Stomach (tissue), 4 donors: ENCODE results near the gene KIAA1217.
A peak's percentile ranks its signal among the peaks of the same experiment; 100 is the strongest.

Experiments used
- EP300 ChIP-seq: sonication (generic); formaldehyde crosslinking; IDR thresholded peaks from one replicate; pipeline ENCODE4 v1.6.1; 2017; ENCODE audit warnings: antibody characterized with exemption
- POLR2A ChIP-seq, 4 donors: fragments of 450-650 bp; IDR thresholded peaks; one replicate each; pipeline ENCODE4 v1.6.1; 2016; ENCODE audit warnings: antibody characterized with exemption in 4 of 4, control low read depth in 2 of 4, mild to moderate bottlenecking in 1 of 4, moderate library complexity in 1 of 4
- POLR2AphosphoS5 ChIP-seq, 3 donors: sonication (generic); formaldehyde crosslinking; IDR thresholded peaks; one replicate each; pipeline ENCODE4 v1.6.1; 2016; ENCODE audit warnings: antibody characterized with exemption in 3 of 3
- TF ChIP-seq, protein P1 (sequence below), 7 experiments: fragments of 450-650 bp in 4 of 7; fragments of 200-600 bp in 3 of 7; sonication (generic) in 3 of 7; IDR thresholded peaks; one replicate each; pipeline ENCODE4 v1.5.1; 2016 to 2019; ENCODE audit warnings: antibody characterized with exemption in 7 of 7, control low read depth in 2 of 7, mild to moderate bottlenecking in 1 of 7

DNA sequence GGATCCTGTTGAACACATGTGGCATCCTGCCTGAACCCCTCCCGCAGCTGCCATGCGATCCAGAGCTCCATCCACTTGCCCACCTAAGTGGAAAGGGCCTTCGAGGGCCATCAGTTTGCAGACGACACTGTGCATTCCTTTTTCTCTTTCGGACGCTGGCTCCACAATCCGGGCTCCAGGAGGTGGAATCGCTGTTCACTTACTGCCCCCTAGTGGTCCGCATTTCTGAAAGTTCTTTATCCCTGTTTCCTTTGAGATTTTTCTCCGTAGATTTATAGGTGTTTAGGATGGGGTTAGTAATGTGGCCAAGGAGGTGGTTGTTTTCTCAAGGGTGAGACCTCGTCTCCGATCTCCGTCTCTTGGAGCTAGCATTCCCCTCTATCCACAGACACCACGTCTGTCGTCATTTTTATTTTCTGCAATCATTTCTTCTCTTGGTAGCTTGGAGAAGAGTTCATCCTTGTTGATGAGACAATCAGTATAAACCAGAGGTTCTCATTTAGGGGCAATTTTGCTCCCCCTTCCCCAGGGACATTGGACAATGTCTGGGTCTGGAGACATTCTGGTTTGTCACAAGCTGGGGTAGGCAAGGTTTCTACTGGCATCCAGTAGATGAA lies 310.2 kb downstream of the KIAA1217 start:
- TF ChIP-seq, protein P1, sequence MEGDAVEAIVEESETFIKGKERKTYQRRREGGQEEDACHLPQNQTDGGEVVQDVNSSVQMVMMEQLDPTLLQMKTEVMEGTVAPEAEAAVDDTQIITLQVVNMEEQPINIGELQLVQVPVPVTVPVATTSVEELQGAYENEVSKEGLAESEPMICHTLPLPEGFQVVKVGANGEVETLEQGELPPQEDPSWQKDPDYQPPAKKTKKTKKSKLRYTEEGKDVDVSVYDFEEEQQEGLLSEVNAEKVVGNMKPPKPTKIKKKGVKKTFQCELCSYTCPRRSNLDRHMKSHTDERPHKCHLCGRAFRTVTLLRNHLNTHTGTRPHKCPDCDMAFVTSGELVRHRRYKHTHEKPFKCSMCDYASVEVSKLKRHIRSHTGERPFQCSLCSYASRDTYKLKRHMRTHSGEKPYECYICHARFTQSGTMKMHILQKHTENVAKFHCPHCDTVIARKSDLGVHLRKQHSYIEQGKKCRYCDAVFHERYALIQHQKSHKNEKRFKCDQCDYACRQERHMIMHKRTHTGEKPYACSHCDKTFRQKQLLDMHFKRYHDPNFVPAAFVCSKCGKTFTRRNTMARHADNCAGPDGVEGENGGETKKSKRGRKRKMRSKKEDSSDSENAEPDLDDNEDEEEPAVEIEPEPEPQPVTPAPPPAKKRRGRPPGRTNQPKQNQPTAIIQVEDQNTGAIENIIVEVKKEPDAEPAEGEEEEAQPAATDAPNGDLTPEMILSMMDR (IDR thresholded peaks at IDR 0.05), result peak in 5 of 7 experiments; percentile 45 to 86 (median 66)
- TF ChIP-seq POLR2A (IDR thresholded peaks at IDR 0.05) (no peak), POLR2AphosphoS5 (IDR thresholded peaks at IDR 0.05) (no peak), EP300 (no peak)
